Mesenchymal stem cell (in vitro differentiated cells and primary cell): Measurements from ENCODE around the gene VTI1A.

ENCODE experiments used
- DNase-seq: peaks from one replicate; pipeline ENCODE4 v3.0.0-alpha.2; 2013
- H2AFZ ChIP-seq: one replicate; pipeline ENCODE4 v1.6.1; 2013; ENCODE audit warnings: low read depth, mild to moderate bottlenecking, control low read depth, inconsistent platforms, low read length, moderate library complexity
- H2AK5ac ChIP-seq: 2 replicates; pipeline ENCODE4 v1.6.1; 2013; ENCODE audit warnings: low read length, moderate library complexity, mild to moderate bottlenecking, inconsistent platforms; ENCODE audit not compliant: severe bottlenecking
- H2BK120ac ChIP-seq: one replicate; pipeline ENCODE4 v1.6.1; 2013; ENCODE audit warnings: low read depth, mild to moderate bottlenecking, inconsistent platforms, low read length, moderate library complexity
- H2BK12ac ChIP-seq, 2 experiments: one replicate each; pipeline ENCODE4 v1.6.1; 2013; ENCODE audit warnings: inconsistent platforms in 2 of 2, low read length in 2 of 2, mild to moderate bottlenecking in 2 of 2, moderate library complexity in 2 of 2, control low read depth in 1 of 2
- H2BK15ac ChIP-seq: one replicate; pipeline ENCODE4 v1.6.1; 2013; ENCODE audit warnings: mild to moderate bottlenecking, low read depth, inconsistent platforms; ENCODE audit not compliant: poor library complexity, severe bottlenecking
- H2BK5ac ChIP-seq: 2 replicates; pipeline ENCODE4 v1.6.1; 2013; ENCODE audit warnings: low read depth, mild to moderate bottlenecking, low read length, control low read depth, inconsistent platforms; ENCODE audit not compliant: poor library complexity, severe bottlenecking
- H3K14ac ChIP-seq, 2 experiments: one replicate each; pipeline ENCODE4 v1.6.1; 2013; ENCODE audit warnings: inconsistent platforms in 2 of 2, low read length in 2 of 2, control low read depth in 1 of 2, mild to moderate bottlenecking in 1 of 2, moderate library complexity in 1 of 2
- H3K18ac ChIP-seq, 2 experiments: one replicate each; pipeline ENCODE4 v1.6.1; 2013; ENCODE audit warnings: inconsistent platforms in 2 of 2, low read length in 2 of 2, control low read depth in 1 of 2, low read depth in 1 of 2, mild to moderate bottlenecking in 1 of 2
- H3K23ac ChIP-seq, 2 experiments: one replicate each; pipeline ENCODE4 v1.6.1; 2013; ENCODE audit warnings: inconsistent platforms in 2 of 2, low read length in 2 of 2, mild to moderate bottlenecking in 2 of 2, moderate library complexity in 2 of 2, control low read depth in 1 of 2
- H3K27ac ChIP-seq: 2 replicates; pipeline ENCODE4 v1.5.1; 2013; ENCODE audit warnings: mild to moderate bottlenecking, moderate library complexity, low read length, control low read depth, inconsistent platforms; ENCODE audit not compliant: poor library complexity, severe bottlenecking
- H3K27me3 ChIP-seq, 2 experiments: 2 replicates each; pipeline versions ENCODE4 v1.6.1 to v1.7.0; 2013; ENCODE audit warnings: low read length in 2 of 2, mild to moderate bottlenecking in 2 of 2, moderate library complexity in 2 of 2, control low read depth in 1 of 2, inconsistent platforms in 1 of 2; ENCODE audit not compliant: control insufficient read depth in 1 of 2, insufficient read depth in 1 of 2
- H3K36me3 ChIP-seq, 2 experiments: 2 replicates each; pipeline versions ENCODE4 v1.6.1 to v1.7.0; 2013; ENCODE audit warnings: low read length in 2 of 2, control low read depth in 1 of 2, inconsistent platforms in 1 of 2, low read depth in 1 of 2, mild to moderate bottlenecking in 1 of 2; ENCODE audit not compliant: insufficient read depth in 2 of 2, control insufficient read depth in 1 of 2
- H3K4ac ChIP-seq, 2 experiments: one replicate each; pipeline ENCODE4 v1.6.1; 2013; ENCODE audit warnings: inconsistent platforms in 2 of 2, low read length in 2 of 2, mild to moderate bottlenecking in 2 of 2, moderate library complexity in 2 of 2, control low read depth in 1 of 2, low read depth in 1 of 2
- H3K4me1 ChIP-seq: 2 replicates; pipeline ENCODE4 v1.6.1; 2013; ENCODE audit warnings: low read depth, low read length, control low read depth; ENCODE audit not compliant: control insufficient read depth, insufficient read depth
- H3K4me2 ChIP-seq: 2 replicates; pipeline ENCODE4 v1.6.1; 2013; ENCODE audit warnings: low read length, mild to moderate bottlenecking, inconsistent platforms; ENCODE audit not compliant: poor library complexity, severe bottlenecking
- H3K4me3 ChIP-seq, 2 experiments: 2 replicates each; pipeline versions ENCODE4 v1.5.1 to v1.7.0; 2013; ENCODE audit warnings: low read length in 2 of 2, mild to moderate bottlenecking in 2 of 2, control low read depth in 1 of 2, low read depth in 1 of 2; ENCODE audit not compliant: insufficient read depth in 1 of 2
- H3K79me1 ChIP-seq: replicated peaks from 2 replicates; pipeline ENCODE4 v1.6.1; 2013; ENCODE audit warnings: mild to moderate bottlenecking, control low read depth, low read length, inconsistent platforms; ENCODE audit not compliant: poor library complexity, severe bottlenecking
- H3K9ac ChIP-seq: 2 replicates; pipeline ENCODE4 v1.7.0; 2013; ENCODE audit warnings: mild to moderate bottlenecking, low read length, moderate library complexity
- H3K9me3 ChIP-seq: 2 replicates; pipeline ENCODE4 v1.7.0; 2013; ENCODE audit warnings: mild to moderate bottlenecking, low read length; ENCODE audit not compliant: control insufficient read depth
- H4K8ac ChIP-seq: one replicate; pipeline ENCODE4 v1.6.1; 2013; ENCODE audit warnings: inconsistent platforms, mild to moderate bottlenecking, low read length, moderate library complexity
- H4K91ac ChIP-seq: one replicate; pipeline ENCODE4 v1.6.1; 2013; ENCODE audit warnings: mild to moderate bottlenecking, low read length, inconsistent platforms
- WGBS: methylation state at CpG from one replicate; pipeline ENCODE4 v1.1.7; 2013; ENCODE audit warnings: mixed read lengths; 5-methylcytosine and 5-hydroxymethylcytosine counted together

VTI1A gene

DNA sequence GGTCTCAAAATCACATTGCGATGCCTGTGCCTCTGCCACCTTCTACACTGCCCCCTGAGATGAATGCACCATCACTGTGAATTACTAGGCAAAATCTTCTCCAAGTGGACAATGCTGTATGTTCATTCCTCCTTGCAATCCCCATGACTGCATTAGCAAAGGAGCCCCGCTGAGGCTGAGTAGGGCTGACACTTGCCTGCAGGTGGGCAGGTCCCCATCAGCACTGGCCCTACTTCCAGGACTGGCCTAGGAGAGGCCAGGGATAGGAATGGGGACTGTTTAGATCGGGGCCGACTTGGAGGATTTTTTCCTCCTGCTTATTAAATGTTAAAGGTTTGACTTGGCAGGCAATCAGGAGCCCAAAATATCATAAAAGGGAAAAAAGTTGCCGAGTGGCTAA is 376.0 kb downstream of the VTI1A start:
- H3K36me3 ChIP-seq = peaks cover 2 to 20% of the 10 kb centered on the region in 2 experiments
- no peak overlapping the region for H2BK5ac ChIP-seq
- H3K4ac ChIP-seq = no peak overlapping the region
- no peak overlapping the region for H2BK15ac ChIP-seq
- no peaks in the 10 kb centered on the region for H3K79me1 ChIP-seq
- no peak overlapping the region for H3K4me3 ChIP-seq
- no peak for DNase-seq
- no peak overlapping the region for H4K8ac ChIP-seq
- no peak overlapping the region for H3K18ac ChIP-seq
- no peak overlapping the region for H3K27ac ChIP-seq
- H2BK120ac ChIP-seq = no peak overlapping the region
- H4K91ac ChIP-seq = no peak overlapping the region
- H3K4me2 ChIP-seq = no peak overlapping the region
- no peak overlapping the region for H2BK12ac ChIP-seq
- H2AFZ ChIP-seq = no peak overlapping the region
- H3K9ac ChIP-seq = no peak overlapping the region
- H2AK5ac ChIP-seq = no peak overlapping the region
- no peaks in the 10 kb centered on the region for H3K9me3 ChIP-seq
- peaks cover 6% of the 10 kb centered on the region for H3K4me1 ChIP-seq
- WGBS = 95% methylated on average over 5 of the region's 5 CpGs
- no peak overlapping the region for H3K14ac ChIP-seq
- H3K27me3 ChIP-seq = no peaks in the 10 kb centered on the region
- H3K23ac ChIP-seq = no peak overlapping the region

DNA sequence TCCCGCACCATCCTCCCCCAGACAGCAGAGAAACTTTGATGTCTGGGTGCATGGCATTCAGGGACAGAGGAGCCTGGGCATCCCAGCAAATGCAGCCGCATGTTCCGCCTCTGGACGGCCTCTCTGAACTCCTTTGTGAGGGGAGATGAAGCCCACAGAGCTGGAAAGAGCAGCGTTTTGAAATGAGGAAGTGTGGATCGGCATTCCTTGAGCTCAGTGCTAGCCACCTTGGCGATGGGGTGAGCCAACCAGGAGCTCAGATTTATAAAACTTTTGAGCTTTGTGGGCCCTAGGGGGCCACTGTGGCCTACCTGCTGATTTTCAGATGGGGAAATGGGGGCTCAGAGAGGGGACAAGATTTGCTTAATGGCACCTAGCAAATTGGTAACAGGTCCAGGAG is 376.6 kb downstream of the VTI1A start:
- no peak overlapping the region for H3K18ac ChIP-seq
- H3K27ac ChIP-seq = no peak overlapping the region
- no peak overlapping the region for H3K14ac ChIP-seq
- no peak overlapping the region for H4K91ac ChIP-seq
- no peak overlapping the region for H2BK5ac ChIP-seq
- H3K79me1 ChIP-seq = no peaks in the 10 kb centered on the region
- H3K9me3 ChIP-seq = no peaks in the 10 kb centered on the region
- no peak overlapping the region for H3K4ac ChIP-seq
- peaks cover 6% of the 10 kb centered on the region for H3K4me1 ChIP-seq
- no peak for DNase-seq
- WGBS = 97% methylated on average over 7 of the region's 7 CpGs
- H2BK15ac ChIP-seq = no peak overlapping the region
- no peak overlapping the region for H3K9ac ChIP-seq
- no peak overlapping the region for H3K4me3 ChIP-seq
- H2BK120ac ChIP-seq = no peak overlapping the region
- H2BK12ac ChIP-seq = no peak overlapping the region
- no peak overlapping the region for H3K23ac ChIP-seq
- H4K8ac ChIP-seq = no peak overlapping the region
- H3K36me3 ChIP-seq = peaks cover 2 to 20% of the 10 kb centered on the region in 2 experiments
- H3K27me3 ChIP-seq = no peaks in the 10 kb centered on the region
- no peak overlapping the region for H2AFZ ChIP-seq
- H2AK5ac ChIP-seq = no peak overlapping the region
- no peak overlapping the region for H3K4me2 ChIP-seq

DNA sequence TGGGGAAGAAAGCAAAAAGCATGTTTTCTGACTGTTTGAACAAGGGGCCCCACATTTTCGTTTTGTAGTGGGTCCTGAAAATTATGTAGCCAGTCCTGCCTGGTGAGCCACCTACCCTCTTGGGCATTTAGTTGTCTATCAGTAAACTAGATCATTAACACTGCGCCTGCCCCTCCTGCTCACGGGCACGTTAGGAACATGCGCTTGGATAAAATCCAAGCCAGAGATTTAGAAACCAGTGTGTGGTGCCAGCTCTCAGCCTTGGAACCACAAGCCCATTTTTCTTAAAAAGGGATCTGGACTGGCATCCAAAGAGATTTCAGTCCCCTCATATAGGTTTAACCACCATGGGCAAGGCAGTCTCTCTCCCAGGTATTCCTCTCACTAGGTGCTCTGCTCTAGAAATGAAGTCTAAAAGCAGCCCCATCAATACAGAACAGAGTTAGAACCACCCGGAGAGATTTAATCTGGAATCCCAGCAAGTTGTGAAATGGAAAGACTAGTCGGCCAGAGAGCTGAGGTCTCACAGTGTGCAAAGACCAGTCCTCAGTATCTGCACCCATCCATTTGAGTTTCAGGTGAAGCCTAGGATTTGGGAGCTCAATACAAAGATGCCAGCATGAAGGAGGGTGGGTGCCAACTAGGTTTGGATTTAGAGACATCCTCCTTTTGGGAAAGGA is 379.1 kb downstream of the VTI1A start:
- 88% methylated on average over 7 of the region's 7 CpGs for WGBS
- no peak overlapping the region for H2BK15ac ChIP-seq
- no peak overlapping the region for H3K9ac ChIP-seq
- no peak overlapping the region for H3K27ac ChIP-seq
- no peak overlapping the region for H2BK120ac ChIP-seq
- H4K8ac ChIP-seq = no peak overlapping the region
- peaks cover 6% of the 10 kb centered on the region for H3K4me1 ChIP-seq
- no peak overlapping the region for H2AFZ ChIP-seq
- no peaks in the 10 kb centered on the region for H3K9me3 ChIP-seq
- H3K27me3 ChIP-seq = no peaks in the 10 kb centered on the region
- H3K36me3 ChIP-seq = peaks cover 2 to 11% of the 10 kb centered on the region in 2 experiments
- no peak overlapping the region for H2AK5ac ChIP-seq
- H2BK5ac ChIP-seq = no peak overlapping the region
- no peak overlapping the region for H3K4me3 ChIP-seq
- H3K4ac ChIP-seq = no peak overlapping the region
- no peak overlapping the region for H2BK12ac ChIP-seq
- no peaks in the 10 kb centered on the region for H3K79me1 ChIP-seq
- no peak overlapping the region for H3K14ac ChIP-seq
- no peak for DNase-seq
- H4K91ac ChIP-seq = no peak overlapping the region
- no peak overlapping the region for H3K23ac ChIP-seq
- no peak overlapping the region for H3K4me2 ChIP-seq
- H3K18ac ChIP-seq = no peak overlapping the region

DNA sequence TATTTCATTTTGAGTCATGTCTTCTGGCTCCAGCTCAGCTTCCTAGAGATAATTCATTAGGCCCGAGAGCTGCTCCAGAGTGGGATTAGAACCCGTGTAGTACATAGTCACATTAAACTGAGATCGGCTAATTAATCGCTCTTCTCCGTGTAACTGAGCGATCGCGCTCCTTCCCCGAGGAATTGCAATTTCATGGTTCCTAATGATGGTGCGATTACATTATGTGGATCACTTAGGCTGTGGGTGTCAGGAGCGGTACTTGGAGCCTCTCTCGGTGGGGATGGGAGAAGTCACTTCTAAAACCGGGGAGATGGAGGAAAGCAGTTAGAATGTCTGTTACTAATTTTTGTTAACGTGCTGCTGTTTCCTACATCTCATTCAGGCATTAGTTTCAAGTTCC is 380.1 kb downstream of the VTI1A start:
- Histone ChIP-seq H4K8ac (no peak overlapping the region), H2BK5ac (no peak overlapping the region), H2BK15ac (no peak overlapping the region), H2BK12ac (no peak overlapping the region), H3K9me3 (no peaks in the 10 kb centered on the region), H3K4ac (no peak overlapping the region), H3K4me1 (no peaks in the 10 kb centered on the region), H3K4me2 (no peak overlapping the region), H3K79me1 (no peaks in the 10 kb centered on the region), H3K18ac (no peak overlapping the region), H3K9ac (no peak overlapping the region), H3K14ac (no peak overlapping the region), H2AFZ (no peak overlapping the region), H3K27ac (no peak overlapping the region), H2AK5ac (no peak overlapping the region), H3K23ac (no peak overlapping the region), H4K91ac (no peak overlapping the region), H3K4me3 (no peak overlapping the region), H2BK120ac (no peak overlapping the region), H3K27me3 (no peaks in the 10 kb centered on the region), H3K36me3 (peaks cover 2 to 10% of the 10 kb centered on the region in 2 experiments)
- no peak for DNase-seq
- 98% methylated on average over 13 of the region's 14 CpGs for WGBS
